ENCODE measurements around the gene KRT33A.
"Not testable (repeated sequence)": the region's sequence is repeated elsewhere in the genome, so short reads cannot be mapped to it uniquely, and the experiment has no call there.

The KRT33A gene

GRCh38 chr17:41350381-41350878, at the start of gene KRT33A:
Gene KRT33A, minus strand, starts transcription at chr17:41350828. Its CDS starts 61 bp downstream, at chr17:41350767.
- H3K9me3 Mint-ChIP-seq; H3K27ac Mint-ChIP-seq (ENCODE audit: low read depth); DNase-seq (ENCODE audit: low spot score in 2 of 2); H3K4me3 Mint-ChIP-seq; H3K36me3 Mint-ChIP-seq (ENCODE audit: insufficient read depth); ATAC-seq (replicated peaks; ENCODE audit: extremely low read depth, poor library complexity, severe bottlenecking): not testable (repeated sequence)
- Mint-ChIP-seq H3K27me3 (peaks cover 13% of the 10 kb centered on the region), H3K4me1 (peaks cover 20% of the 10 kb centered on the region)

- H3K4me1 Mint-ChIP-seq = peaks cover 6% of the 10 kb centered on the region
- no peak within 1 kb of the TSS for H3K27ac Mint-ChIP-seq (ENCODE audit: low read depth)
- DNase-seq (ENCODE audit: low spot score in 2 of 2) (no peak), ATAC-seq (replicated peaks; ENCODE audit: extremely low read depth, poor library complexity, severe bottlenecking) (no peak)
- no peaks in the 10 kb centered on the region for H3K9me3 Mint-ChIP-seq
- peaks cover 27% of the 10 kb centered on the region for H3K27me3 Mint-ChIP-seq
- no peak within 1 kb of the TSS for H3K4me3 Mint-ChIP-seq
- H3K36me3 Mint-ChIP-seq (ENCODE audit: insufficient read depth) = no peaks in the 10 kb centered on the region
Observed at GRCh38 chr17:41396996-41397660, 46.5 kb upstream of the KRT33A start, which contains the start of gene KRT31. Gene KRT31, minus strand, starts transcription at chr17:41397608. Its CDS starts 69 bp downstream, at chr17:41397539.

- no peaks in the 10 kb centered on the region for H3K36me3 Mint-ChIP-seq (ENCODE audit: insufficient read depth)
- H3K9me3 Mint-ChIP-seq = no peaks in the 10 kb centered on the region
- H3K4me3 Mint-ChIP-seq = no peak overlapping the region
- no peak for ATAC-seq (replicated peaks; ENCODE audit: extremely low read depth, poor library complexity, severe bottlenecking)
- H3K27me3 Mint-ChIP-seq = peaks cover 34% of the 10 kb centered on the region
- H3K27ac Mint-ChIP-seq (ENCODE audit: low read depth) = no peak overlapping the region
- no peak for DNase-seq (ENCODE audit: low spot score in 2 of 2)
- peaks cover 6% of the 10 kb centered on the region for H3K4me1 Mint-ChIP-seq
Observed at GRCh38 chr17:41396340-41396739, 45.7 kb upstream of the KRT33A start.

- no peak overlapping the region for H3K27ac Mint-ChIP-seq (ENCODE audit: low read depth)
- no peak for ATAC-seq (replicated peaks; ENCODE audit: extremely low read depth, poor library complexity, severe bottlenecking)
- peaks cover 6% of the 10 kb centered on the region for H3K4me1 Mint-ChIP-seq
Observed at GRCh38 chr17:41395611-41396010, 45.0 kb upstream of the KRT33A start.

GRCh38 chr17:41395044-41395443, 44.4 kb upstream of the KRT33A start:
- not testable (repeated sequence) for H3K27ac Mint-ChIP-seq (ENCODE audit: low read depth); H3K9me3 Mint-ChIP-seq; DNase-seq (ENCODE audit: low spot score in 2 of 2); H3K36me3 Mint-ChIP-seq (ENCODE audit: insufficient read depth); H3K4me1 Mint-ChIP-seq; H3K4me3 Mint-ChIP-seq; ATAC-seq (replicated peaks; ENCODE audit: extremely low read depth, poor library complexity, severe bottlenecking)
- H3K27me3 Mint-ChIP-seq = peaks cover 45% of the 10 kb centered on the region

More at GRCh38 chr17:41395611-41396010, 45.0 kb upstream of the KRT33A start:
- H3K9me3 Mint-ChIP-seq = no peaks in the 10 kb centered on the region
- DNase-seq (ENCODE audit: low spot score in 2 of 2) = no peak
- H3K36me3 Mint-ChIP-seq (ENCODE audit: insufficient read depth) = no peaks in the 10 kb centered on the region
- H3K4me3 Mint-ChIP-seq = no peak overlapping the region
- peaks cover 40% of the 10 kb centered on the region for H3K27me3 Mint-ChIP-seq

GRCh38 chr17:41394254-41394996, 43.8 kb upstream of the KRT33A start:
- Mint-ChIP-seq H3K36me3 (ENCODE audit: insufficient read depth) (no peaks in the 10 kb centered on the region), H3K4me3 (no peak overlapping the region), H3K27ac (ENCODE audit: low read depth) (no peak overlapping the region), H3K9me3 (no peaks in the 10 kb centered on the region), H3K4me1 (peaks cover 4% of the 10 kb centered on the region), H3K27me3 (peaks cover 52% of the 10 kb centered on the region)
- DNase-seq (ENCODE audit: low spot score in 2 of 2) (no peak), ATAC-seq (replicated peaks; ENCODE audit: extremely low read depth, poor library complexity, severe bottlenecking) (no peak)

GRCh38 chr17:41393826-41394225, 43.2 kb upstream of the KRT33A start:
- Mint-ChIP-seq H3K4me3 (no peak overlapping the region), H3K27me3 (peaks cover 58% of the 10 kb centered on the region), H3K27ac (ENCODE audit: low read depth) (no peak overlapping the region), H3K4me1 (no peaks in the 10 kb centered on the region), H3K9me3 (no peaks in the 10 kb centered on the region), H3K36me3 (ENCODE audit: insufficient read depth) (no peaks in the 10 kb centered on the region)
- ATAC-seq (replicated peaks; ENCODE audit: extremely low read depth, poor library complexity, severe bottlenecking) (no peak), DNase-seq (ENCODE audit: low spot score in 2 of 2) (no peak)

GRCh38 chr17:41393294-41393693, 42.7 kb upstream of the KRT33A start:
- no peaks in the 10 kb centered on the region for H3K36me3 Mint-ChIP-seq (ENCODE audit: insufficient read depth)
- H3K4me1 Mint-ChIP-seq = no peaks in the 10 kb centered on the region
- no peak overlapping the region for H3K27ac Mint-ChIP-seq (ENCODE audit: low read depth)
- H3K9me3 Mint-ChIP-seq = no peaks in the 10 kb centered on the region
- peaks cover 63% of the 10 kb centered on the region for H3K27me3 Mint-ChIP-seq
- DNase-seq (ENCODE audit: low spot score in 2 of 2) (no peak), ATAC-seq (replicated peaks; ENCODE audit: extremely low read depth, poor library complexity, severe bottlenecking) (no peak)
- H3K4me3 Mint-ChIP-seq = no peak overlapping the region

GRCh38 chr17:41392278-41392677, 41.6 kb upstream of the KRT33A start:
- ATAC-seq (replicated peaks; ENCODE audit: extremely low read depth, poor library complexity, severe bottlenecking) = no peak
- Mint-ChIP-seq H3K4me1 (no peaks in the 10 kb centered on the region), H3K27ac (ENCODE audit: low read depth) (no peak overlapping the region), H3K9me3 (peaks cover 4% of the 10 kb centered on the region), H3K27me3 (peaks cover 57% of the 10 kb centered on the region), H3K36me3 (ENCODE audit: insufficient read depth) (no peaks in the 10 kb centered on the region), H3K4me3 (no peak overlapping the region)
- DNase-seq (ENCODE audit: low spot score in 2 of 2) = no peak

- Mint-ChIP-seq H3K27ac (ENCODE audit: low read depth) (no peak overlapping the region), H3K4me3 (no peak overlapping the region), H3K36me3 (ENCODE audit: insufficient read depth) (no peaks in the 10 kb centered on the region), H3K4me1 (no peaks in the 10 kb centered on the region), H3K27me3 (peaks cover 62% of the 10 kb centered on the region), H3K9me3 (peaks cover 9% of the 10 kb centered on the region)
- no peak for DNase-seq (ENCODE audit: low spot score in 2 of 2)
- no peak for ATAC-seq (replicated peaks; ENCODE audit: extremely low read depth, poor library complexity, severe bottlenecking)
Observed at GRCh38 chr17:41391535-41391934, 40.9 kb upstream of the KRT33A start.

GRCh38 chr17:41390411-41390938, 39.8 kb upstream of the KRT33A start:
- Mint-ChIP-seq H3K27me3 (peaks cover 69% of the 10 kb centered on the region), H3K9me3 (peaks cover 12% of the 10 kb centered on the region), H3K4me1 (no peaks in the 10 kb centered on the region), H3K27ac (ENCODE audit: low read depth) (no peak overlapping the region), H3K4me3 (no peak overlapping the region), H3K36me3 (ENCODE audit: insufficient read depth) (no peaks in the 10 kb centered on the region)
- DNase-seq (ENCODE audit: low spot score in 2 of 2) = no peak
- no peak for ATAC-seq (replicated peaks; ENCODE audit: extremely low read depth, poor library complexity, severe bottlenecking)

GRCh38 chr17:41387670-41388069, 37.0 kb upstream of the KRT33A start:
- no peak for DNase-seq (ENCODE audit: low spot score in 2 of 2)
- peaks cover 12% of the 10 kb centered on the region for H3K9me3 Mint-ChIP-seq
- ATAC-seq (replicated peaks; ENCODE audit: extremely low read depth, poor library complexity, severe bottlenecking) = no peak
- H3K4me1 Mint-ChIP-seq = no peaks in the 10 kb centered on the region
- H3K36me3 Mint-ChIP-seq (ENCODE audit: insufficient read depth) = no peaks in the 10 kb centered on the region
- H3K27ac Mint-ChIP-seq (ENCODE audit: low read depth) = no peak overlapping the region
- H3K4me3 Mint-ChIP-seq = no peak overlapping the region
- peaks cover 70% of the 10 kb centered on the region for H3K27me3 Mint-ChIP-seq

- DNase-seq (ENCODE audit: low spot score in 2 of 2) (no peak), ATAC-seq (replicated peaks; ENCODE audit: extremely low read depth, poor library complexity, severe bottlenecking) (no peak)
- Mint-ChIP-seq H3K9me3 (peaks cover 12% of the 10 kb centered on the region), H3K36me3 (ENCODE audit: insufficient read depth) (no peaks in the 10 kb centered on the region), H3K27me3 (peaks cover 58% of the 10 kb centered on the region), H3K27ac (ENCODE audit: low read depth) (no peak overlapping the region), H3K4me3 (no peak overlapping the region), H3K4me1 (no peaks in the 10 kb centered on the region)
Observed at GRCh38 chr17:41386227-41386626, 35.6 kb upstream of the KRT33A start.

Data from central memory CD8-positive, alpha-beta T cell (primary cell).